RWPE1 (cell line): ENCODE data around the gene TRAPPC10.

Source experiments
- CTCF ChIA-PET: fragments of 350-600 bp; sonication (Branson Sonifier 250); formaldehyde crosslinking; extraction: SDS; loops from one replicate; lab custom pipeline; 2021; lab: Yijun Ruan, JAX
- POLR2A ChIA-PET: fragments of 400-600 bp; formaldehyde crosslinking; extraction: SDS; loops from one replicate; lab custom pipeline; 2020; ENCODE audit warnings: antibody characterized with exemption; ENCODE audit not compliant: low non-redundant PET; lab: Yijun Ruan, JAX
- DNase-seq: peaks from one replicate; pipeline ENCODE4 v3.0.0; 2012; ENCODE audit warnings: low spot score
- H3K27ac ChIP-seq: fragments of 450-650 bp; 2 replicates; pipeline ENCODE4 v1.5.1; 2017
- CTCF ChIP-seq: fragments of 450-650 bp; conservative IDR thresholded peaks from 2 replicates; pipeline ENCODE4 v1.5.1; 2017; ENCODE audit warnings: low read depth, mild to moderate bottlenecking

TRAPPC10 gene

DNA sequence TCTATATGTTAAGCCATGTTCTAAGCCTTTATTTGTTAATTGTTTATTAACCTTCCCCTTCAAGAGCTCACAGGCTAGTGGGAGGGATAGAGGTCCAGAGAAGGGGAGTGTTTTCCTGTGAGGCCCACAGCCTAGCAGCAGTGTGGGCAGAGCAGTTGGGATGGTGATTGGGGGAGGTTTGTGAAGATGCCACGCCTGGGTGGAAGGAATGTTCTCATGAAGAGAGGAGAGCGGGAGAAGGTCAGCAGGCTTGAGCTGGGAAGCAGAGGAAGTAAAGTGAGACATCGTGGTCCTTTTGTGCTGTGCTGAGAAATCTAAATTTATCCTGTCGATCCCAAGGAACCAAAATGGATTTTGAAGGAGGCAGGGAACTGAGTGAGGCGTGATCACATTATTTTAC lies 42.6 kb downstream of the TRAPPC10 start:
- no peak overlapping the region for H3K27ac ChIP-seq
- no peak for DNase-seq
- POLR2A ChIA-PET: no interaction called here
- TF ChIP-seq CTCF: no peak
- CTCF ChIA-PET: interaction anchor here (0.6 kb wide), 1 partner anchor 1083 kb away, joined by 3 read pairs; no protein-coding TSS in a partner anchor

- ChIA-PET CTCF (interaction anchor here (0.7 kb wide), 1 partner anchor 23 kb away, joined by 3 read pairs; no protein-coding TSS in a partner anchor), POLR2A (no interaction called here)
- no peak for TF ChIP-seq CTCF
- no peak overlapping the region for H3K27ac ChIP-seq
- DNase-seq: no peak
Observed at GRCh38 chr21:44057055-44057454, 44.9 kb downstream of the TRAPPC10 start.

- CTCF ChIA-PET: interaction anchor here (0.6 kb wide), 1 partner anchor 703 kb away, joined by 3 read pairs; no protein-coding TSS in a partner anchor
- POLR2A ChIA-PET: no interaction called here
- no peak for DNase-seq
- no peak for TF ChIP-seq CTCF
- peak overlapping the region; percentile 6; the same call in 1 of the 2 replicates for H3K27ac ChIP-seq
Observed at GRCh38 chr21:44057960-44058651, 46.0 kb downstream of the TRAPPC10 start.

GRCh38 chr21:44058652-44058964 lies 46.5 kb downstream of the TRAPPC10 start:
- TF ChIP-seq CTCF: no peak
- POLR2A ChIA-PET: no interaction called here
- CTCF ChIA-PET: no interaction called here
- H3K27ac ChIP-seq: peak overlapping the region; percentile 6; the same call in 1 of the 2 replicates
- DNase-seq: no peak

- no peak overlapping the region; the same call in 1 of the 2 replicates for H3K27ac ChIP-seq
- POLR2A ChIA-PET: no interaction called here
- CTCF ChIA-PET: no interaction called here
- DNase-seq: no peak
- TF ChIP-seq CTCF: no peak
Observed at GRCh38 chr21:44058981-44059380, 46.9 kb downstream of the TRAPPC10 start.

DNA sequence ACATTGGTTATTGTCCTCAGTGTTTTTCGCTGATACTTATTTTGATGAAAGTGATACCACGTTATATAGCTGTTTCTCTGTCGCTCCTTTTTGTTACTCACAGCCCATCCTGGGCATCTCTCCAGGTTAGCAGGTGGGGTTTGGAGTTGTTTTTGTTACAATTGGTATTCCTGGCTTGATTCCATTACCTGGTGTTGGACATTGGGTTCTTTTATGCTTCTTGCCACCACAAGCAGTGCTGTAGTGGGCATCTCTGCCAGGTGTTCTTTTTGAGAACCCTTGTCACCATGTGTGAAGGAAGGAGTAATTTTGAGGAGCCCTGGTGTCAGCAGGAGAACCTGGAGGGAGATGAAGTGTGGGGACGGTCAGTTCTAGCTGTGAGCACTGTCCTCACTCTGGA lies 47.6 kb downstream of the TRAPPC10 start:
- no peak for DNase-seq
- no peak for TF ChIP-seq CTCF
- ChIA-PET CTCF (interaction anchor here (0.6 kb wide), 1 partner anchor 217 kb away, joined by 3 read pairs; no protein-coding TSS in a partner anchor), POLR2A (no interaction called here)
- no peak overlapping the region for H3K27ac ChIP-seq
